Upper lobe of left lung (tissue), 4 donors: ENCODE measurements around the gene MSL1.

Experiments
- EP300 ChIP-seq, 4 donors: sonication (generic); formaldehyde crosslinking; IDR thresholded peaks; one replicate each; pipeline ENCODE4 v1.5.1; 2017; ENCODE audit warnings: antibody characterized with exemption in 4 of 4, control low read depth in 2 of 4
- POLR2A ChIP-seq, 4 donors: fragments of 450-650 bp; IDR thresholded peaks; one replicate each; pipeline ENCODE4 v1.5.1; 2016 to 2017; ENCODE audit warnings: antibody characterized with exemption in 4 of 4, mild to moderate bottlenecking in 2 of 4
- TF ChIP-seq, protein P1 (sequence below), 6 experiments: fragments of 450-650 bp in 4 of 6; fragments of 200-600 bp in 2 of 6; sonication (generic) in 2 of 6; IDR thresholded peaks; one replicate each; pipeline ENCODE4 v1.5.1; 2016 to 2019; ENCODE audit warnings: antibody characterized with exemption in 6 of 6

DNA sequence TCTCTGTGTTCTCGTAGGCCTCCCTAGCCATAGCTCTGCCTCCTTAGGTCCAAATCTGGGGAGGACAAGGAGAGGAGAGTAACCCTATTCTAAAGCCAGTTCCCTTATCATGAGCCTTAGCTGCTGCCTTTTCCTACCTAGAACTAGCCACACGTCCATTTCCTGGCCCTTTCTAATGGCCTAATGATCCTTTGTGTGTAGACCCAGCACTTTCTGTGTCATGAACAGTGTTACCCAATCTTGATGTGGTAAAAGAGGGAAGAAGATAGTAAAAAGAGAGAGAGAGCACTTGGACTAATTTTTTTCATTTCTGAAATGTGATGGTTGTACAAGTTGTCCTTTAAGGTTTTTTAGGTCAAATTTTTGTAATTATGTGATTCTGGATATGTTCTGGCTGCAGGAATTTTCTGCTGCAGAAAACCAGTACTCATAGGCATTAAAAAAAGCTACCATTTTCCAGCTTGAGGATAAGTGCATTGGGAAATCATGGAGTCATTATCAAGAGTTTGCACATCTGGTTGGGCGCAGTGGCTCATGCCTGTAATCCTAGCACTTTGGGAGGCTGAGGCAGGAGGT is 36.8 kb downstream of the MSL1 start:
- TF ChIP-seq, protein P1, sequence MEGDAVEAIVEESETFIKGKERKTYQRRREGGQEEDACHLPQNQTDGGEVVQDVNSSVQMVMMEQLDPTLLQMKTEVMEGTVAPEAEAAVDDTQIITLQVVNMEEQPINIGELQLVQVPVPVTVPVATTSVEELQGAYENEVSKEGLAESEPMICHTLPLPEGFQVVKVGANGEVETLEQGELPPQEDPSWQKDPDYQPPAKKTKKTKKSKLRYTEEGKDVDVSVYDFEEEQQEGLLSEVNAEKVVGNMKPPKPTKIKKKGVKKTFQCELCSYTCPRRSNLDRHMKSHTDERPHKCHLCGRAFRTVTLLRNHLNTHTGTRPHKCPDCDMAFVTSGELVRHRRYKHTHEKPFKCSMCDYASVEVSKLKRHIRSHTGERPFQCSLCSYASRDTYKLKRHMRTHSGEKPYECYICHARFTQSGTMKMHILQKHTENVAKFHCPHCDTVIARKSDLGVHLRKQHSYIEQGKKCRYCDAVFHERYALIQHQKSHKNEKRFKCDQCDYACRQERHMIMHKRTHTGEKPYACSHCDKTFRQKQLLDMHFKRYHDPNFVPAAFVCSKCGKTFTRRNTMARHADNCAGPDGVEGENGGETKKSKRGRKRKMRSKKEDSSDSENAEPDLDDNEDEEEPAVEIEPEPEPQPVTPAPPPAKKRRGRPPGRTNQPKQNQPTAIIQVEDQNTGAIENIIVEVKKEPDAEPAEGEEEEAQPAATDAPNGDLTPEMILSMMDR (IDR thresholded peaks at IDR 0.05): no peak
- peak in 1 of 4 donors; percentile 10 for TF ChIP-seq EP300 (IDR thresholded peaks at IDR 0.05)
- TF ChIP-seq POLR2A (IDR thresholded peaks at IDR 0.05): no peak
